Neutrophil (primary cell): Measurements from ENCODE around the gene OSBPL10.

Source experiments
- H3K27ac ChIP-seq: fragments of 200-600 bp; sonication (generic); 2 replicates; pipeline ENCODE4 v1.5.1; 2016; ENCODE audit warnings: mild to moderate bottlenecking, moderate library complexity
- H3K27me3 ChIP-seq: fragments of 200-600 bp; sonication (generic); 2 replicates; pipeline ENCODE4 v1.6.0; 2016; ENCODE audit warnings: mild to moderate bottlenecking
- H3K36me3 ChIP-seq: fragments of 200-600 bp; sonication (generic); 2 replicates; pipeline ENCODE4 v1.5.1; 2017
- H3K4me1 ChIP-seq, 2 experiments: fragments of 200-600 bp in 1 of 2; sonication (generic) in 1 of 2; 1 replicate in 1 of 2; 2 replicates in 1 of 2; pipeline versions ENCODE4 v1.5.1 to v1.6.1; 2013 to 2016; ENCODE audit warnings: low read depth in 1 of 2, low read length in 1 of 2, mild to moderate bottlenecking in 1 of 2, moderate library complexity in 1 of 2; ENCODE audit not compliant: control insufficient read depth in 1 of 2, insufficient read depth in 1 of 2
- H3K4me3 ChIP-seq, 2 experiments: fragments of 200-600 bp in 1 of 2; sonication (generic) in 1 of 2; 1 replicate in 1 of 2; 2 replicates in 1 of 2; pipeline ENCODE4 v1.5.1; 2013 to 2016; ENCODE audit warnings: low read depth in 1 of 2, low read length in 1 of 2, mild to moderate bottlenecking in 1 of 2, moderate library complexity in 1 of 2
- H3K9me3 ChIP-seq: fragments of 200-600 bp; sonication (generic); 2 replicates; pipeline ENCODE4 v1.5.1; 2016
- CTCF ChIP-seq: fragments of 200-600 bp; sonication (generic); IDR thresholded peaks from 2 replicates; pipeline ENCODE4 v1.5.1; 2016; ENCODE audit warnings: antibody characterized with exemption

The OSBPL10 gene

DNA sequence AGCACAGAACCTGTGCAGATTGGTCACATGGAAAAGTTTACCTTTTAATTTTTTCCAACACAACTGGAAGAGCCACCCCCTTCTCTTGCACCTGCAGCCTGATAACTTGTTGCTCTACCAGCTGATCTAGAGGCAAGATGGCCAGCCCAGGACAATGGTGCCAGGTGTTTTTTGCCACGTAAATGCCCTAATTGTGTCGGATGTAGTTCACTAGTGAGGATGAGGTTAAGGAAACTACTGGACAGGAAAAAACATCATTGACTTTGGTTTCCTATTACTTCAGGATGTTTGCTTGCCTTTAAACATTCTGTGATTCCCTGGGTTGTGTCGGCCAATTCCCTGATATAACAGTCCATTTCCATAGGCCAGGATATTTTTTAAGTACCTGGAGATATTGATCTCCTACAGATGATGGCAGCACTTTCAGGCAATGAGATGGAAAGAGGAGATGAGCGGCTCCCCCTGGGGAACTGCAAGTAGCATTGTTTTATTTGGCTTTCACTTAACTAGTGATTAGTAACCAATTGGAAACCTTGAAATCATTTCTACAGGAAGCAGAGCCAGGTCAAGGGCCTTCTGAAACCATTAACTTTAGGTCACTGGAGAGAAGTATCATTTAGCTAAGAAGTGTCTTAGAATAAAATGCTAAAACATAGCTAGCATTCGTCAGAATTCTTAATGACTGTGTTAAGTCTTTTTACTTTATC is 72.5 kb downstream of the OSBPL10 start:
- Histone ChIP-seq H3K4me1 (no peaks in the 10 kb centered on the region), H3K27ac (no peak overlapping the region), H3K4me3 (no peak overlapping the region), H3K9me3 (no peaks in the 10 kb centered on the region), H3K27me3 (no peaks in the 10 kb centered on the region), H3K36me3 (no peaks in the 10 kb centered on the region)
- no peak for TF ChIP-seq CTCF

DNA sequence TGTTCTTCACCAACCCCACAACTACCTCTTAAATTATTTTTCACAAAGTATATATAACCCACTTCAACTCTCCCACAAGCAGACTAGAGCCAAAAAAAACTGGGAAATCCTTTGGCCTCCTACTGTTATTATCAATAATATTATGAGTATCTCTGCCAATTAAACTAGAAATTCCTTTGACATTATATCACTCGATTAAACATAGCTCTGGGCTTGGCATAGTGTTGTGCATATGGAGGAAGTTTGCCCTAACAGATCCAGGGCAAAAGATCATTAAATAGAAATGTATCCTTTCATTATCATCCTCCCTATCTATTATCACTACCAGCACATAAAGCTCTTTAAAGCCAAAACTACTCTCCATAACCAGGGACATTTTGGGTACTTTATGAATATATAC is 74.9 kb downstream of the OSBPL10 start:
- Histone ChIP-seq H3K36me3 (no peaks in the 10 kb centered on the region), H3K9me3 (no peaks in the 10 kb centered on the region), H3K27ac (no peak overlapping the region), H3K4me1 (no peaks in the 10 kb centered on the region), H3K27me3 (no peaks in the 10 kb centered on the region), H3K4me3 (no peak overlapping the region)
- TF ChIP-seq CTCF, result no peak

DNA sequence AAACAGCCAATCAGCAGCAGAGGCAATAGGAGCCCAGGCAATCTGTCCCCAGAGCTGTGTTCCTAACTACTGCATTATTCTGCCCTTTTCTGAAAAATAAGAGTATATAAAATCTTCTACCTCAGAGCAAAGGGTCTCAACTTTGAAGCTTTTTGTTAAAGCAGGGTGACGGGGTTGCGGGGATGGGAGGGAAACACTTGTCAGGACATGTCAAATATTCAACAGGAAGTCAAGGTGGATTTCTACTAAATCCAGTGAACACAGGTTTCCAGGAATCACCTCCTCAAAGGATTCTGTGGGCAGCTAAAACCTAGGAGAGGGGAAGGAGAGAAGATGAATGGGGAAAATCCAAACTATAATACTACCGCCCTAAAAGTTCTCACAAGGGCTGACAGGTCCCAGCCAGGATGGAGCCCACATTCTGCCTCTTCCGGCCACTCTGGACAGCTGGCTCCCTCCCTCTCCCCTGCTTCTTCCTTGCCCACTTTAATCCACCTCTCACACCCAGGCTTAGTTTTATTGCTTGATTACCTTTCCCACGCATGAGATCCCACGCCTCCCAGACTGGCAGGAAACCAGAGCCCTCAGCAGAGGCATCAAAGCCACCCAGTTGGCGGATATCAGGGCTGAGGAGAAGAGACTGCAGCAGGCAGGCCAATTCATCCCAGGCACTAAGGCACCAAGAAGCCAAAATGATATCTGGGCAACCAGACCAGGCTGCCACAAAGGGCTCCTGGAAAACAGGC is 77.2 kb downstream of the OSBPL10 start:
- no peak overlapping the region for H3K27ac ChIP-seq
- H3K4me3 ChIP-seq, result no peak overlapping the region
- no peaks in the 10 kb centered on the region for H3K9me3 ChIP-seq
- no peaks in the 10 kb centered on the region for H3K27me3 ChIP-seq
- no peak for TF ChIP-seq CTCF
- no peaks in the 10 kb centered on the region for H3K36me3 ChIP-seq
- H3K4me1 ChIP-seq, result no peaks in the 10 kb centered on the region

- H3K4me1 ChIP-seq, result no peaks in the 10 kb centered on the region
- no peak overlapping the region for H3K4me3 ChIP-seq
- H3K36me3 ChIP-seq, result no peaks in the 10 kb centered on the region
- no peak overlapping the region for H3K27ac ChIP-seq
- no peak for TF ChIP-seq CTCF
- no peaks in the 10 kb centered on the region for H3K9me3 ChIP-seq
- H3K27me3 ChIP-seq, result no peaks in the 10 kb centered on the region
Observed at GRCh38 chr3:31900583-31900982, 80.5 kb downstream of the OSBPL10 start.

- H3K27me3 ChIP-seq, result no peaks in the 10 kb centered on the region
- no peaks in the 10 kb centered on the region for H3K9me3 ChIP-seq
- H3K4me1 ChIP-seq, result no peaks in the 10 kb centered on the region
- TF ChIP-seq CTCF, result no peak
- no peak overlapping the region for H3K27ac ChIP-seq
- H3K36me3 ChIP-seq, result no peaks in the 10 kb centered on the region
- no peak overlapping the region for H3K4me3 ChIP-seq
Observed at GRCh38 chr3:31896648-31897433, 84.2 kb downstream of the OSBPL10 start.
